Activated CD4-positive, alpha-beta T cell treated with anti-CD3 and anti-CD28 coated beads, Interleukin-10, Interleukin-2, amounts not matched to agents 100 ng/mL and 50 ng/mL, durations not matched to agents 16 hours and 8 hours (primary cell): ENCODE results near the gene CAPN7.

Experiments used
- DNase-seq: peaks from one replicate; pipeline ENCODE4 v3.0.0-alpha.2; 2020

Gene CAPN7

GRCh38 chr3:15255215-15255614, 49.2 kb downstream of the CAPN7 start:
- DNase-seq, result no peak

DNA sequence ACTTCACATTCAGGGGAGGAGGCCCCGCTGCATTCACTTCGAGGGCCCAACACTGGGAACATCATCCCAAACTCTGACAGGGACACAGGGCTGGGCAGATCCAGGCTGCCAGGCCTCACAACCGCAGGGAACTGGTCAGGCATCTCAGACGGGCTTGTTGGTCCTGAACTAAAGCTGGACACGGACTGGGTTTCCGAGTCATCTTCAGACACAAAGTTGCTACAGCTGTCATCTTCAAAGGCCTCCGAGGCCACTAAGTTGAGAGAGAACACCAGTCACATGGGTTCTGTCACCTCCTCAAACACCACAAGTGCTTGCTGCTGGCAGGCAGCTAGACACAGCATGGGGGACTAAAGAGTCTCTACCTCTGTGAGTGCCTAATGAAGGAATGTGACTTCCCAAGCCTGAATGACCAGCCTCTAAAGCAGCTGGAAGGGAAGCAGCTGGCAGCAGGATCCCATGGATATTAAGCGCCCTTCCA, 50.9 kb downstream of the CAPN7 start:
- DNase-seq, result no peak

DNA sequence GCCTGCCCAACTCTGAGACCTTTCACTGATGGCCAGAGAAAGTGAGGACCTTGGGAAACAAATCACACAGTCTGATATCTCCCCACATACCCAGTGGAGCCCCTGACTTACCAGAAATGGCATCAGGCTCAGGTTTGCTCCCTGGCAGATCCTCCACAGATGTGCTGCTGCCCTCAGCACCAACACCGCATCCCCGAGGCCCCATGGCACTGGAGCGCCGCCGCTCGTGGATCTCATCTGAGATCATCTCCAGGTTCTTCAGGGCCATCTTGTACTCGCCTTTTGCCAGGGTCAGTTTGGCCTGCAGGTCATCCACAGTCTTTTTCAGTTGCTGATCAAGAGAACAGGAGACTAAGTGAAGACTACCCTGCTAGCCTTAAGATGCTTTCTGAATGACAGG, 52.7 kb downstream of the CAPN7 start:
- DNase-seq, result no peak

DNA sequence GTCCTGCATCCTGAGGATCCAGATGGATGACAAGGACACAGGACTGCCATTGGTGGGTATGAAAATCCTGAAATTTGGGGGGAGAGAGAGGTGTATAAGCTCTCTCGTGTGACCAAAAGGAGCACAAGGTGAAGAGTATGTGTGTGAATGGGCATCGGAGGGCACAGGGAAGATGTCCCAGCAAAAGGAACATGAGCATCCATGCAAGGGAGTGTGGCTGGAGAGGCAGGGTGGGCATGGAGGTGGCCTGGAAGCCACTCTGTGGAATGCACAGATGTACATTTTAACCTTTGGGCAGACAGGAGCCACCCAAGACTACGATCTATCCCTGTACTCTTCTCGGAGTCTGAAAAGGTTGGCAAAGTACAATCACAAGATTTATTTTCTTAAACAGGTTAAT, 54.5 kb downstream of the CAPN7 start:
- DNase-seq, result no peak

DNA sequence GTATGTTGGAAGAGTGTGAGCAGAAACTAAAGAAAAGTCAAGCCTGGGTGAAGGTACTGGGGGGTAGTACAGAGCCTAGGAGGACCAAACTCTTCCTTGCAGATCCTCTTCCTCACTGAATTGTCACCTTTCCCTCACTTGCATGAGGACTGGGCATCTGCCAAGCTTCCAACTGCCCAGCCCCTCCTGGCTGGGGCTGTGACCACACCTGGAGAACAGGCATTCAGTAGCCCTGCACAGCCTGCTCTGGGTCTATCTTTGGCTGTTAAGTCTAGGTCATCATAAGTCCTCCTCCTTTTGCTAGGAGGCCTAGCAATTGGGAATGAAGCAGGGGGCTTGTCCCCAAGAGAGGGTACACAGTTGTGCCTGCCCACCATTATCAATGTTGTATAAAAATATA, 55.2 kb downstream of the CAPN7 start:
- no peak for DNase-seq

- DNase-seq, result no peak
Observed at GRCh38 chr3:15262021-15262420, 56.0 kb downstream of the CAPN7 start.

GRCh38 chr3:15263120-15263519, 57.1 kb downstream of the CAPN7 start:
- DNase-seq, result no peak

DNA sequence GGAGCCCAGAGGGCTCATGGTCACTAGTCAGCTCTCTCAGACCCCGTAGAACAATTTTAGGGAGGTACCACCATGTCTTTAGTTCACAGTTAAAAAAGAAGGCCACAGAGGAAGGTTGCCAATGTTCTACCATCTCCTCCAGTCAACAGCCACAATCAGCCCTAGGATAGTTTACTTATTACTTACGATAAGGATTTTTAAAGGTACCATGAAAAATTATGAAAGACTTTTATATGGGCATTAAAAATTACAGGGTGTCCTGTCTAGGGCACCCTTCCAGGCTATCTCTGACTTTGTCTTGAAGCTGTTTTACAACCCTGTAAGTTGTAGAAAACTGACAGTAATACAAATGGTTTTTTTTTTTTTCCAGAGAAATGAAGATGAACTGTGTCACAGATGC, 57.9 kb downstream of the CAPN7 start:
- no peak for DNase-seq

DNA sequence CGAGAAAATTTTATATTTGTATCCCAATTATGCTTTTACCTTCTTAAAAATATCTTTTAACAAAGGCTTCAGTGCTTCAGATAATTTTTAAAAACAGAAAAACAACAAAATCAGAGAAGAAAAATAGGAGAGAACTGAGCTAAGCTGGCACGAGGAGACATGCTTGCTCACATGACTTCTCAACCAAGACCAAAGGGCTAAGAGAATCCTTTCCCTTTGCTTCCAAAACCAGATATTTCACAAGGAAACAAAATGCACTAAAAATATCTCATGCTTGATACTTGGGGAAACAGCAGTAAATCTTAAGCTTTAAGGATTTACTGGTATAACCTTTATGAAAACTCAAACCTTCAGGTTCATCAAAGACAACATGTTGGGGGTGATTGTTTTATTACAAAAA, 58.4 kb downstream of the CAPN7 start:
- no peak for DNase-seq

- no peak for DNase-seq
Observed at GRCh38 chr3:15265655-15266509, 59.8 kb downstream of the CAPN7 start.

DNA sequence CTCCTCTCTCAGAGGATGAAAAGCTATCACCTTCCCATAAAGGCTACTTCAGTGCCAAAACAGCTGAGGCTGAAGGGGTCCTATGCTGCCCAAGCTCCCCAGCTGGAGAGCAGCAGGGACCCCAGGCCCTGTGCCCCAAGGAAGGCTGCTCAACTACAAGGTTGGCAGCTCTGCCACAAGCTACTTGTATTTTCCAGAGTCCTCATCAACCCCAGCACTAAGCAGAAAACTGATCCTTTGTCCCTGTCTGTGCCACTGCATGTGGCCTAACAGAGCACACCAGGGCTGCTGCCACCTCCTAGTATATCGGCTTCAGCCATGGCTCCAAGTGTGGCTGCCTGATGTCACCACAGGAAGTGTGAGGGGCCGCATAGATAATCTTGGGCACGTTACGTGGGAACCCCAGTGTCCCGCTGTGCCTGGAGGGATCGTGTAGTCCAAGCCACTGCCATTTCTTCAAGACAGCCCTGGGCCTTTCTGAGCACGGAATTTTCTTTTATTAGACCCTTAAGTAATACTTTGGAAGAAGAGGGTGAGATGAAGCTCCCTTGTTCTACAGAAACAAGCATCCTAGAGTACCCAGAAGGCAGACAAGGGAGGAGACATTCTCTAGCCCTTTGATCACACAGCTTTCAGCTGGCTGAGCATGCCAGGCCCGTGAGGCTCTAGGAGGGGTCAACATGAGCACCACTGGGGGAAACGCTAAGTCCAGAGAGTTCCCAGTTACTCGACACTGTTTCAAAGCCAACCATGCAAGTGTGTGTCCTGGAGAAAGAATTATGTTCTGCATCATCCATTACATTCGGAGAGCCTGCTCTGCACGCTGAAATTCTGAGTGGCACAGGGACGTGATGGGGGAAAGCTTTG, 60.7 kb downstream of the CAPN7 start:
- no peak for DNase-seq

GRCh38 chr3:15267502-15267901, 61.5 kb downstream of the CAPN7 start:
- no peak for DNase-seq

DNA sequence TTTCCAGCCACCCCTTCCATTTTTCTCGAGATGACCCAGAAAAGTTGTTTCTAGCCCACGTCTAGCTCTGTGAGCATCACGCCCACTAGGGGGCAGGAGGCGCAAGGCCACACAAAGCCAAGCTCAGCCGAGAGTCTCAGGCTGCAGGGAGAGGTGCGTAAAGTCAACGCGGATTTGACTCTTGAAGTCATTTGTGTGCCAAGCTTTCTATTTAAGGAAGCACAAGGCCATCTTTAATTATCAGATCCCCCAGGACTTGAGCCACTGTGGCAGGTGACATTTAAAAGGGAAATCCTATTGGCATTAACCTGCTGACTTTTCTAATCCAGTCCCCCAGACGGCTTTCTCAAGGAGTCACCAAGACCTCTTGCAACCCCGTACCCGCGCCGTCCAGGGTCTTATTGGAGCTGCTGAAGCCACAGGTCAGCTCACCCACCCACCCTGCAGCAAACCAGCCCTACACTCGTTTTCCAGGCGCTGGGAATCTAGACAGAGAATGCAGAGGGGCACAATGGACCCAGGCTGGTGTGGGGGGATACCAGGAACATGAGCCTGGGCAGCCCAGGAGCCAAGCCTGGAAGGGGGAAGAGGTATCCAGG, 62.1 kb downstream of the CAPN7 start:
- DNase-seq, result peak; percentile 92

DNA sequence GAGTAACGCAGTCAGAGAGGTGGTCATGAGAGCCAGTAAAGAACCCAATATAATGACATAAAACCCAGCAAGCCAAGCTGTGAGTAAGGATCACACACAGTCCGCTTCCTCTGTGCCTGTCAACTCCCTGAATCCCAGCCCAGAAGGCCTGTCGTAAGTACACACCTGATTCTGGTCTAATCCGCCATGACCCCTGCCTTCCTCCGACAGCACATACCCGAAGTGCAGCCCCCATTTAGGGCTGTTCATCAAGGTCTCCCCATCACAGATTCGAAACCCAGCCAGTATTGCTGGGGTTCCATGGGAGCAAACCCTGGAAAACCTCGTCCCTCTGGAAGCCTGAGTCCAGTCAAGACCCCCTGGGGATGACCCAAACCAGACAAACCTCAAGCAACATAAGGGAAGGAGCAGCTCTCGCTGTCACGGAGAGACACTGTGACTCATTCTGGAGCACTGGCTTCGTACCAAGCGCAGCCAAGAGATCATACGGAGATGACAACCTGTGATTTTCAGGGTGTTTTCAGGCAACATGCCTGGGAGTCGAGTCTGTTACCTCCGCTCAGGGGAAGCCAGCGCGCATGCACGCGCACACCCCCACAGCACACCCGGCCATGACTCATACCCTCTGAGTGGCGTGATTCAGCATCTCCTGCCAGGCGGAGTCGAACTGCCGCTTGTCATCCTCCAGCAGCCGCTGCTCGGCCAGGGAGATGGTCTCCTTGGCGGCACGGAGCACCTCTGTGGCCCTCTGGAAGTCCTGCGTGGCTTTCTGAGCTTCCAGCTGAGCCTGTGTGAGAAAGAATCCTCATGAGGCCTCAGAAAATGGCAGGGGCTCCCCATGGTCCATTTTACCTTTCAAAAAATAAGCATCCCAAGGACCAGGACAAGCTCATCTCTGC, 63.3 kb downstream of the CAPN7 start:
- DNase-seq, result peak; percentile 97

- DNase-seq, result no peak
Observed at GRCh38 chr3:15271030-15271429, 65.0 kb downstream of the CAPN7 start.

- peak; percentile 85 for DNase-seq
Observed at GRCh38 chr3:15271785-15272381, 65.8 kb downstream of the CAPN7 start.

- no peak for DNase-seq
Observed at GRCh38 chr3:15272426-15273196, 66.6 kb downstream of the CAPN7 start.

- DNase-seq, result no peak
Observed at GRCh38 chr3:15273227-15273626, 67.2 kb downstream of the CAPN7 start.

- DNase-seq, result no peak
Observed at GRCh38 chr3:15276028-15276724, 70.1 kb downstream of the CAPN7 start.

- no peak for DNase-seq
Observed at GRCh38 chr3:15277861-15278500, 71.9 kb downstream of the CAPN7 start.
